IMR-90 (cell line): ENCODE data around the gene SMIM10L1. TPM values are rescaled to one million over a fixed set of nuclear protein-coding genes. Genes with fewer than 3 reads are reported as not detected.
A peak's percentile ranks its signal among the peaks of the same experiment; 100 is the strongest.

Experiments
- ATAC-seq: fragments of 200-7000 bp; cut with Tn5 transposase; 2 replicates; pipeline ENCODE4 v1.9.1; 2020; ENCODE audit warnings: low read depth, mild to moderate bottlenecking, moderate library complexity
- BruUV-seq: library from RNA; stranded (reverse); fragments of 400-500 nt; replicated peaks from 2 replicates; lab custom pipeline; 2021; lab: Mats Ljungman, UMichigan
- CTCF ChIA-PET: fragments of 300-600 bp; formaldehyde crosslinking; extraction: SDS; loops from one replicate; lab custom pipeline; 2021; ENCODE audit warnings: antibody characterized with exemption; lab: Yijun Ruan, JAX
- POLR2A ChIA-PET: fragments of 300-600 bp; sonication (Branson Sonifier 250); formaldehyde crosslinking; loops from one replicate; lab custom pipeline; 2022; ENCODE audit warnings: antibody characterized with exemption; ENCODE audit not compliant: unreplicated experiment; lab: Charles Lee
- DNase-seq: peaks from one replicate; pipeline ENCODE4 v3.0.0; 2013
- H2AFZ ChIP-seq: replicated peaks from 2 replicates; pipeline ENCODE3; 2013; ENCODE audit warnings: low read length, mild to moderate bottlenecking; ENCODE audit not compliant: poor library complexity
- H2AK5ac ChIP-seq: 2 replicates; pipeline ENCODE4 v1.6.1; 2013; ENCODE audit warnings: low read depth, low read length, inconsistent platforms
- H2AK9ac ChIP-seq: replicated peaks from 2 replicates; pipeline ENCODE3; 2013; ENCODE audit warnings: mild to moderate bottlenecking, low read depth, low read length, moderate library complexity; ENCODE audit not compliant: poor library complexity
- H2BK120ac ChIP-seq: 2 replicates; pipeline ENCODE4 v1.6.1; 2013; ENCODE audit warnings: low read depth, low read length, inconsistent platforms
- H2BK15ac ChIP-seq: 3 replicates; pipeline ENCODE4 v1.6.1; 2013; ENCODE audit warnings: low read depth, low read length, inconsistent platforms
- H2BK20ac ChIP-seq: 2 replicates; pipeline ENCODE4 v1.6.1; 2013; ENCODE audit warnings: low read depth, mild to moderate bottlenecking, inconsistent platforms, low read length, moderate library complexity
- H2BK5ac ChIP-seq: 2 replicates; pipeline ENCODE4 v1.6.1; 2013; ENCODE audit warnings: mild to moderate bottlenecking, low read depth, low read length, inconsistent platforms; ENCODE audit not compliant: poor library complexity, severe bottlenecking
- H3K14ac ChIP-seq: replicated peaks from 2 replicates; pipeline ENCODE4 v1.6.1; 2013; ENCODE audit warnings: low read depth, low read length, inconsistent platforms
- H3K18ac ChIP-seq: 2 replicates; pipeline ENCODE4 v1.6.1; 2013; ENCODE audit warnings: low read depth, low read length, control low read depth
- H3K23ac ChIP-seq: 2 replicates; pipeline ENCODE4 v1.6.1; 2013; ENCODE audit warnings: low read depth, low read length, inconsistent platforms
- H3K27ac ChIP-seq: 2 replicates; pipeline ENCODE4 v1.5.1; 2013; ENCODE audit warnings: mild to moderate bottlenecking, control low read depth, low read length; ENCODE audit not compliant: insufficient read depth
- H3K27me3 ChIP-seq: 2 replicates; pipeline ENCODE4 v1.6.1; 2013; ENCODE audit warnings: low read length; ENCODE audit not compliant: control insufficient read depth, insufficient read depth
- H3K36me3 ChIP-seq: 2 replicates; pipeline ENCODE4 v1.6.1; 2013; ENCODE audit warnings: low read length, mixed read lengths; ENCODE audit not compliant: control insufficient read depth, insufficient read depth
- H3K4ac ChIP-seq: 2 replicates; pipeline ENCODE4 v1.6.1; 2013; ENCODE audit warnings: low read depth, low read length, inconsistent platforms
- H3K4me1 ChIP-seq: 2 replicates; pipeline ENCODE4 v1.6.1; 2013; ENCODE audit warnings: low read length, mixed read lengths; ENCODE audit not compliant: control insufficient read depth, insufficient read depth
- H3K4me2 ChIP-seq: 2 replicates; pipeline ENCODE4 v1.6.1; 2013; ENCODE audit warnings: low read depth, mild to moderate bottlenecking, control low read depth, low read length, moderate library complexity
- H3K4me3 ChIP-seq: 2 replicates; pipeline ENCODE4 v1.5.1; 2013; ENCODE audit warnings: low read depth, mild to moderate bottlenecking, control low read depth, low read length, moderate library complexity; ENCODE audit not compliant: insufficient read depth
- H3K56ac ChIP-seq: 2 replicates; pipeline ENCODE4 v1.6.1; 2013; ENCODE audit warnings: low read length, inconsistent platforms; ENCODE audit not compliant: insufficient read depth; ENCODE audit errors: extremely low read depth
- H3K79me1 ChIP-seq, 2 experiments: 2 replicates each; pipeline ENCODE4 v1.6.1; 2013; ENCODE audit warnings: low read length in 2 of 2, inconsistent platforms in 1 of 2, low read depth in 1 of 2
- H3K9ac ChIP-seq: 2 replicates; pipeline ENCODE4 v1.6.1; 2013; ENCODE audit warnings: low read depth, low read length, control low read depth
- H3K9me1 ChIP-seq: 2 replicates; pipeline ENCODE4 v1.6.1; 2013; ENCODE audit warnings: low read length, inconsistent platforms; ENCODE audit not compliant: insufficient read depth
- H3K9me3 ChIP-seq: 2 replicates; pipeline ENCODE4 v1.6.1; 2013; ENCODE audit warnings: low read length; ENCODE audit not compliant: control insufficient read depth, insufficient read depth
- H4K20me1 ChIP-seq: 2 replicates; pipeline ENCODE4 v1.6.1; 2013; ENCODE audit warnings: low read length, inconsistent platforms; ENCODE audit not compliant: insufficient read depth
- H4K5ac ChIP-seq: 2 replicates; pipeline ENCODE4 v1.6.1; 2013; ENCODE audit warnings: mild to moderate bottlenecking, low read depth, low read length, control low read depth
- H4K8ac ChIP-seq, 2 experiments: 2 replicates each; pipeline ENCODE4 v1.6.1; 2013; ENCODE audit warnings: low read depth in 2 of 2, low read length in 2 of 2, control low read depth in 1 of 2, inconsistent platforms in 1 of 2
- H4K91ac ChIP-seq: 2 replicates; pipeline ENCODE4 v1.6.1; 2013; ENCODE audit warnings: low read depth, low read length, inconsistent platforms; ENCODE audit not compliant: insufficient read depth
- CEBPB ChIP-seq: IDR thresholded peaks from 2 replicates; pipeline ENCODE4 v1.6.1; 2012; ENCODE audit warnings: low read depth, low read length, improper control_type of control experiment
- CHD1 ChIP-seq: IDR thresholded peaks from 2 replicates; pipeline ENCODE4 v1.6.1; 2012; ENCODE audit warnings: low read depth, low read length, improper control_type of control experiment
- MAFK ChIP-seq: IDR thresholded peaks from 2 replicates; pipeline ENCODE4 v1.6.1; 2012; ENCODE audit warnings: low read depth, low read length, improper control_type of control experiment
- MXI1 ChIP-seq: IDR thresholded peaks from 2 replicates; pipeline ENCODE4 v1.6.1; 2012; ENCODE audit warnings: low read depth, mild to moderate bottlenecking, low read length, moderate library complexity, borderline replicate concordance
- NFE2L2 ChIP-seq: fragments of 150-350 bp; IDR thresholded peaks from 2 replicates; pipeline ENCODE4 v1.6.1; 2016; ENCODE audit warnings: low read depth, mild to moderate bottlenecking, low read length
- RAD21 ChIP-seq: IDR thresholded peaks from 2 replicates; pipeline ENCODE4 v1.6.1; 2012; ENCODE audit warnings: low read length, improper control_type of control experiment
- dilution Hi-C: fragments of 300-500 bp; cut with HindIII; formaldehyde crosslinking; loops from one replicate; pipeline ENCODE4 v1.14.3; 2018; ENCODE audit warnings: low sequenced_read_pairs; ENCODE audit not compliant: unreplicated experiment
- in situ Hi-C: fragments of 300-500 bp; cut with MboI; formaldehyde crosslinking; loops from 3 replicates; pipeline ENCODE4 v1.14.3; 2019; ENCODE audit warnings: low sequenced_read_pairs, inconsistent platforms, mixed read lengths
- intact Hi-C: fragments of 100-400 bp; cut with micrococcal nuclease; formaldehyde crosslinking; loops from 2 replicates; pipeline ENCODE4 v1.10.0; 2022
- polyA plus RNA-seq, 3 experiments: library from polyadenylated mRNA; depleted of rRNA; stranded (reverse); fragments of >200 nt; gene quantifications; 2 replicates each; pipeline ENCODE4 v1.2.3, GENCODE V29; 2012; ENCODE audit warnings: low replicate concordance in 1 of 3
- total RNA-seq: library from RNA; depleted of rRNA; stranded (reverse); fragments of >200 nt; gene quantifications from 2 replicates; pipeline ENCODE4 v1.2.3, GENCODE V29; 2012
- TF ChIP-seq, protein P1 (sequence below): fragments of 150-350 bp; IDR thresholded peaks from 2 replicates; pipeline ENCODE4 v1.6.1; 2017; ENCODE audit warnings: mild to moderate bottlenecking, antibody characterized with exemption, low read length, low read depth

The SMIM10L1 gene
- total and polyA plus RNA-seq, 2 of the 4 experiments (the other 2 are of a cell fraction): 2.7 to 4.5 TPM

DNA sequence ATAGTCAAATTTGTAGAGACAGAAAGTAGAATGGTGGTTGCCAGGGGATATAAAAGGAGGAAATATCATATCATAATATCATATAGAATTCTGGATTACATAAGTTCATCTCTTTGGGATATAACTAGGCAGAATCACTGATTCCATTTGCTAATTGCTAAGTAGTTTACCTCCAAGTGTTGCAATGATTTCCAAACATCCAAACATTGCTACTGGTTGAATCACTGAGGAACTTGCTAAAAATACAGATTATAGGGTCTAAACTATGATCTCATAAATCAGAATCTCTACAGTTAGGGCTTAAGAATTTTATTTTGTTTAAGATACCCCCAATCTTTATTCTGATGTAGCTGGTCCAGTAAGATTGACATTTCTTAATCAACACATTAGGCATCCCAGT, 31.8 kb downstream of the SMIM10L1 start:
- H2AK9ac ChIP-seq: no peak overlapping the region
- no peak overlapping the region for H2BK5ac ChIP-seq
- H2AFZ ChIP-seq: no peak overlapping the region
- H3K27ac ChIP-seq: no peak overlapping the region
- in situ Hi-C loops: loop anchor here (5.0 kb wide), 1 partner anchor 426 kb away; no protein-coding TSS in a partner anchor
- BruUV-seq: no TSS peak
- H4K91ac ChIP-seq: no peak overlapping the region
- dilution Hi-C loops: no loop called here
- no peaks in the 10 kb centered on the region for H3K9me3 ChIP-seq
- no peaks in the 10 kb centered on the region for H3K4me1 ChIP-seq
- no peaks in the 10 kb centered on the region for H4K20me1 ChIP-seq
- H2BK20ac ChIP-seq: no peak overlapping the region
- no peaks in the 10 kb centered on the region for H3K9me1 ChIP-seq
- ChIA-PET CTCF (no interaction called here), POLR2A (no interaction called here)
- no peak overlapping the region for H3K18ac ChIP-seq
- no peak overlapping the region for H3K4ac ChIP-seq
- no peaks in the 10 kb centered on the region for H3K79me1 ChIP-seq
- no peaks in the 10 kb centered on the region; the same call in 1 of the 2 replicates for H3K27me3 ChIP-seq
- no peak overlapping the region for H2AK5ac ChIP-seq
- H3K23ac ChIP-seq: no peak overlapping the region
- H3K9ac ChIP-seq: no peak overlapping the region
- no peak overlapping the region for H2BK120ac ChIP-seq
- DNase-seq (no peak), ATAC-seq (no peak)
- no peak overlapping the region for H3K56ac ChIP-seq
- H4K5ac ChIP-seq: no peak overlapping the region
- no peak overlapping the region for H2BK15ac ChIP-seq
- H3K4me3 ChIP-seq: no peak overlapping the region
- no peaks in the 10 kb centered on the region for H3K36me3 ChIP-seq
- TF ChIP-seq MXI1 (no peak), RAD21 (no peak), NFE2L2 (no peak), MAFK (no peak), CEBPB (peak; percentile 29; the same call in 1 of the 2 replicates), CHD1 (no peak)
- TF ChIP-seq, protein P1, sequence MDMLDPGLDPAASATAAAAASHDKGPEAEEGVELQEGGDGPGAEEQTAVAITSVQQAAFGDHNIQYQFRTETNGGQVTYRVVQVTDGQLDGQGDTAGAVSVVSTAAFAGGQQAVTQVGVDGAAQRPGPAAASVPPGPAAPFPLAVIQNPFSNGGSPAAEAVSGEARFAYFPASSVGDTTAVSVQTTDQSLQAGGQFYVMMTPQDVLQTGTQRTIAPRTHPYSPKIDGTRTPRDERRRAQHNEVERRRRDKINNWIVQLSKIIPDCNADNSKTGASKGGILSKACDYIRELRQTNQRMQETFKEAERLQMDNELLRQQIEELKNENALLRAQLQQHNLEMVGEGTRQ: no peak
- H3K14ac ChIP-seq: no peak overlapping the region
- no peak overlapping the region for H3K4me2 ChIP-seq
- H4K8ac ChIP-seq: no peak overlapping the region
- intact Hi-C loops: no loop called here
